CD4-positive, alpha-beta T cell treated with Interleukin-15 for 1 hour (primary cell): Measurements from ENCODE around the gene ZNF560.
A peak's percentile ranks its signal among the peaks of the same experiment; 100 is the strongest.

ENCODE experiments used
- DNase-seq: peaks from one replicate; pipeline ENCODE4 v3.0.0-alpha.2; 2020

The ZNF560 gene

DNA sequence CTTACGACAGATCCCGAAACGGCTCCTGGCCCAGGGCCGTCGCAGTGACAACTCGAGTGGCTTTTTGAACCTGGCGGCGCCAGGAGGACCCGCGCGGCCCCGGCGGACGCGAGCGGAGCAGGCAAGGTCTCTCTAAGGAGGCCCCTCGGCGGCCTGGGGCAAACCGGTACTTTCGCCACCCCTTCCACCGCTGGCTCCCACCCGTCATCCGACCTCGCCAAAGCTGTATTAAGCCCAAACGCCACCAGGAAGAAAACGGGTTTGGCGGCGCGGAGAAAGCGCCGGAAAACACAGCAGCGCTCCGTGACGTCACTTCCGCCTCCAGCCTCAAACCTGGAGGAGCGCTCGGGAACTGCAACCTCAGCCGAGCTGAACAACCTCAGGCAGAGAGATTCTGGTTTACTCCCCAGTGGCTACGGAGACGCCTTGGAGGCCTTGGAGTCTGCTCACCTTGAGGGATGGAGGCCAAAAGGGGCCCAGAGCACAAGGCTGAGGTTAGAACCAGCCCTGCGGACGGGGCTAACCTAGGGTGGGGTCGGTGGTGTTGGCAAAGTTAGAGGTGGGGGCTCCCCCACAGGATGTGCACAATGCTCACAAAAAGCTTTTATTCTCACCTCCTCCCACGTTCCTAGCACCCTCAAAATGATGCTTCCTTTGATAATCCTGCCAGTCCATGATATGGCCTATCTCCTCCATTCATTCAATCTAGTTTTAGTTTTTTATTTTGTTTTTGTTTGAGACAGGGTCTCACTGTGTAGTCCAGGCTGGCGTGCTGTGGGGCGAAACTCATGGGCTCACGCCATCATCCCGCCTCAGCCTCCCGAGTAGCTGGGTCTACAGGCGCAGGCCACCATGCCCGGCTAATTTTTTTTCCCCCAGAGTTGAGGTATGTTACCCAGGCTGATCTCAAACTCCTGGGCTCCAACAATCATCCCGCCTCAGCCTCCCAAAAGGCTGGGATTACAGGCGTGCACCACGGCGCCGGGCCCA, 62.8 kb downstream of the ZNF560 start, which contains the start of gene ZNF266:
TSS of gene ZNF266 (minus strand) at position 295 of the 990 bp plus-strand sequence. CDS start 15,484 bp downstream, outside the sequence.
- DNase-seq: peak; percentile 90

DNA sequence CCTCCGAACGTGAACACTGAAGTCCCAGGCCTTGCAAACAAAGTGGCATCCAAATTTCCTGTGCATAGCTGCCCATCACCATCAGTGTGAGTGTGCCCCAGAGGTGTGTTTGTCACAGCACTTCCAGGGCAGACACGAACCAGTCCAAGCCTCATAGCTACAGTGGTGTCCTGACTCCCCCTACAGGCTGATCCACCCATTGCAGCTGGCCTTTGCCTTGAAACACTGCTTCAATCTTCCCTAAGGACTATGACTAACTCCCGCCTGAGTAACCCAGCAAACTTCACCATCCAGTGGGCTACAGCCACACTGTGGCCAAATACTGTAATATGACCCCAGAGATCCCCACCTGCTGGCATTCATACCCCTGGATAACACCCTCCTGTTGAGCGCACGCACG, 66.9 kb downstream of the ZNF560 start:
- DNase-seq: peak; percentile 47

DNA sequence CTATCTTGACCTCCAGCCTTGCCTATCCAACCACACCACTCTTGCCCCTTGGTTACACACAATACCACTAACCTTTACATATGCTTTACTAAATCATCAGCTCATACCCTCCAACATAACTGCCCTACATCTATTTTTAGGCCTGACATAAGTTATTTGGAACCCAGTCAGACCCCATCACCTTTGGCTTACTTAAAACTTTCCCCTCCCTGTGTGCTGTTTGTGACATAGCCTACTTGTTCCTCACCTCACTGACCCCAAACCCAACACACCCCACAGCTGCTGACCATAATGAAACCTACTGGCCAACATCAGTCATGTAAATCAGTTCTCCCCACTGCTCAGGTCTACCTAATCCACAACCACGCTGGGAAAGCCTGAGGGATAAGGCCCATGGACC, 68.0 kb downstream of the ZNF560 start:
- no peak for DNase-seq

DNA sequence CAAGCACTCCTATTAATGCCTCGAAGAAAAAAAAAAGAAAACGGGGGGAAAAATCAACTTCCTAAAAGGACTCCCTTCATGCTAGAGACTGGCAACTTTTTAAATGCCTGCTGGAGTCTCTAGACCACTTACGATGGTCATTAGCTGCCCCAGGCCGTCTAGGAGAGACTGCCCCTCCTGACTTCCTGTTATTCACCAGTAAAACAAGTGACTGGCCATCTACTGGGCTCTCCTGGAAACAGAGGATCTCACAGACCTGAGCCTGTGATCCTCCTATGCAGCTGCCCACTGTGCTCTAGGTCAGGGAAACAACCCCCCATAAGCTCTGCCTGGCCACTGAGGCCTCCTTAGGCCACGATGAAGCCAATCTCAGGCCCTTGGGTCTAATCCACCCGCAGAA, 70.5 kb downstream of the ZNF560 start:
- DNase-seq: no peak
